Measurements from ENCODE around the gene GAL3ST2.
"Not testable (repeated sequence)": the region's sequence is repeated elsewhere in the genome, so short reads cannot be mapped to it uniquely, and the experiment has no call there.

GAL3ST2 gene

GRCh38 chr2:241753493-241753892 lies 23.1 kb upstream of the GAL3ST2 start:
- Mint-ChIP-seq H3K36me3 (ENCODE audit: low read depth) (peaks cover 43% of the 10 kb centered on the region), H3K4me1 (peaks cover 11% of the 10 kb centered on the region), H3K4me3 (no peak overlapping the region), H3K27ac (no peak overlapping the region), H3K27me3 (ENCODE audit: low read depth, poor library complexity) (peaks cover 8% of the 10 kb centered on the region), H3K9me3 (no peaks in the 10 kb centered on the region)
- no peak for TF ChIP-seq CTCF (IDR thresholded peaks at IDR 0.05)
- no peak for DNase-seq

GRCh38 chr2:241754042-241754441 lies 22.6 kb upstream of the GAL3ST2 start:
- no peaks in the 10 kb centered on the region for H3K9me3 Mint-ChIP-seq
- no peak overlapping the region for H3K27ac Mint-ChIP-seq
- H3K36me3 Mint-ChIP-seq (ENCODE audit: low read depth) = peaks cover 41% of the 10 kb centered on the region
- H3K27me3 Mint-ChIP-seq (ENCODE audit: low read depth, poor library complexity) = peaks cover 8% of the 10 kb centered on the region
- no peak for TF ChIP-seq CTCF (IDR thresholded peaks at IDR 0.05)
- DNase-seq = no peak
- no peak overlapping the region for H3K4me3 Mint-ChIP-seq
- peaks cover 16% of the 10 kb centered on the region for H3K4me1 Mint-ChIP-seq

GRCh38 chr2:241755166-241755565 lies 21.5 kb upstream of the GAL3ST2 start:
- H3K36me3 Mint-ChIP-seq (ENCODE audit: low read depth) = peaks cover 42% of the 10 kb centered on the region
- no peak for DNase-seq
- H3K27ac Mint-ChIP-seq = no peak overlapping the region
- peaks cover 8% of the 10 kb centered on the region for H3K9me3 Mint-ChIP-seq
- H3K4me1 Mint-ChIP-seq = peaks cover 24% of the 10 kb centered on the region
- peaks cover 8% of the 10 kb centered on the region for H3K27me3 Mint-ChIP-seq (ENCODE audit: low read depth, poor library complexity)
- no peak overlapping the region for H3K4me3 Mint-ChIP-seq
- no peak for TF ChIP-seq CTCF (IDR thresholded peaks at IDR 0.05)

GRCh38 chr2:241755777-241756176 lies 20.8 kb upstream of the GAL3ST2 start:
- DNase-seq = no peak
- TF ChIP-seq CTCF (IDR thresholded peaks at IDR 0.05) = no peak
- Mint-ChIP-seq H3K4me3 (no peak overlapping the region), H3K4me1 (peaks cover 24% of the 10 kb centered on the region), H3K36me3 (ENCODE audit: low read depth) (peaks cover 46% of the 10 kb centered on the region), H3K27ac (no peak overlapping the region), H3K27me3 (ENCODE audit: low read depth, poor library complexity) (peaks cover 9% of the 10 kb centered on the region), H3K9me3 (peaks cover 11% of the 10 kb centered on the region)

GRCh38 chr2:241759067-241759807 lies 17.4 kb upstream of the GAL3ST2 start:
- H3K27ac Mint-ChIP-seq = peak overlapping the region; percentile 89
- peaks cover 18% of the 10 kb centered on the region for H3K9me3 Mint-ChIP-seq
- peaks cover 44% of the 10 kb centered on the region for H3K36me3 Mint-ChIP-seq (ENCODE audit: low read depth)
- H3K27me3 Mint-ChIP-seq (ENCODE audit: low read depth, poor library complexity) = peaks cover 9% of the 10 kb centered on the region
- peaks cover 40% of the 10 kb centered on the region for H3K4me1 Mint-ChIP-seq
- no peak overlapping the region for H3K4me3 Mint-ChIP-seq
- DNase-seq = no peak
- TF ChIP-seq CTCF (IDR thresholded peaks at IDR 0.05) = no peak

- Mint-ChIP-seq H3K4me1 (peaks cover 44% of the 10 kb centered on the region), H3K36me3 (ENCODE audit: low read depth) (peaks cover 41% of the 10 kb centered on the region), H3K9me3 (peaks cover 18% of the 10 kb centered on the region)
- H3K27me3 Mint-ChIP-seq (ENCODE audit: low read depth, poor library complexity); DNase-seq; H3K27ac Mint-ChIP-seq; H3K4me3 Mint-ChIP-seq: not testable (repeated sequence)
Observed at GRCh38 chr2:241759893-241760292, 16.7 kb upstream of the GAL3ST2 start.
